ENCODE data around the gene CAPNS2.

GRCh38 chr16:55571191-55571897 is 4.9 kb downstream of the CAPNS2 start:
- TF ChIP-seq, protein P1, sequence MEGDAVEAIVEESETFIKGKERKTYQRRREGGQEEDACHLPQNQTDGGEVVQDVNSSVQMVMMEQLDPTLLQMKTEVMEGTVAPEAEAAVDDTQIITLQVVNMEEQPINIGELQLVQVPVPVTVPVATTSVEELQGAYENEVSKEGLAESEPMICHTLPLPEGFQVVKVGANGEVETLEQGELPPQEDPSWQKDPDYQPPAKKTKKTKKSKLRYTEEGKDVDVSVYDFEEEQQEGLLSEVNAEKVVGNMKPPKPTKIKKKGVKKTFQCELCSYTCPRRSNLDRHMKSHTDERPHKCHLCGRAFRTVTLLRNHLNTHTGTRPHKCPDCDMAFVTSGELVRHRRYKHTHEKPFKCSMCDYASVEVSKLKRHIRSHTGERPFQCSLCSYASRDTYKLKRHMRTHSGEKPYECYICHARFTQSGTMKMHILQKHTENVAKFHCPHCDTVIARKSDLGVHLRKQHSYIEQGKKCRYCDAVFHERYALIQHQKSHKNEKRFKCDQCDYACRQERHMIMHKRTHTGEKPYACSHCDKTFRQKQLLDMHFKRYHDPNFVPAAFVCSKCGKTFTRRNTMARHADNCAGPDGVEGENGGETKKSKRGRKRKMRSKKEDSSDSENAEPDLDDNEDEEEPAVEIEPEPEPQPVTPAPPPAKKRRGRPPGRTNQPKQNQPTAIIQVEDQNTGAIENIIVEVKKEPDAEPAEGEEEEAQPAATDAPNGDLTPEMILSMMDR (IDR thresholded peaks at IDR 0.05): no peak
- no peak for TF ChIP-seq POLR2A (IDR thresholded peaks at IDR 0.05)

All from heart left ventricle (tissue), 13 donors.